VCaP (cell line): ENCODE data around the gene NAP1L5.

ENCODE experiments used
- H3K27ac ChIP-seq: fragments of 450-650 bp; 2 replicates; pipeline ENCODE4 v1.5.1; 2017
- TF ChIP-seq, protein P1 (sequence below): fragments of 450-650 bp; conservative IDR thresholded peaks from 2 replicates; pipeline ENCODE4 v1.5.1; 2017; ENCODE audit warnings: mild to moderate bottlenecking, moderate library complexity

Gene NAP1L5, protein sequence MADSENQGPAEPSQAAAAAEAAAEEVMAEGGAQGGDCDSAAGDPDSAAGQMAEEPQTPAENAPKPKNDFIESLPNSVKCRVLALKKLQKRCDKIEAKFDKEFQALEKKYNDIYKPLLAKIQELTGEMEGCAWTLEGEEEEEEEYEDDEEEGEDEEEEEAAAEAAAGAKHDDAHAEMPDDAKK

GRCh38 chr4:88697588-88698329 lies at the start of gene NAP1L5:
Gene NAP1L5 (minus strand): TSS chr4:88697829. CDS start chr4:88697754, 75 bp downstream.
- H3K27ac ChIP-seq, result peak within 1 kb of the TSS; percentile 39; the same call in 1 of the 2 replicates

DNA sequence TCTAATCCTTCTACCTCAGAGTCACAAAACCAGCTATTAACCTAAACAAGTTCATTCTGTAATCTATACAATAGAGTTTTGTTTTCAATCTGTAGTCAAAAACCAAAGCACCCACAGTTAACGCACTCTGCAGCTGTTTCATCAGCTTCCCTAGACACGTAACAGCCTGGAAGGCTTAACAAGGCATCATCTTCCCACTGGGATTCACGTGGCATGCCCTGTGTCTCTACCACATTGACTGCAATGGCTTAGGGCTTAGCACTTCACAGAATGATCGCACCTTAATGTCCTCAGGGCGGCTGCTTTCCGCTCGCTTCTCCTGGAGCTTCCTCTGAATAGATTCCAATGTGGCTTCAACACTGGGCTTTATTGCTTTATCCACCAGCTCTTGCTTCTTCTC lies 49.7 kb upstream of the NAP1L5 start:
- no peak overlapping the region for H3K27ac ChIP-seq
- TF ChIP-seq, protein P1, sequence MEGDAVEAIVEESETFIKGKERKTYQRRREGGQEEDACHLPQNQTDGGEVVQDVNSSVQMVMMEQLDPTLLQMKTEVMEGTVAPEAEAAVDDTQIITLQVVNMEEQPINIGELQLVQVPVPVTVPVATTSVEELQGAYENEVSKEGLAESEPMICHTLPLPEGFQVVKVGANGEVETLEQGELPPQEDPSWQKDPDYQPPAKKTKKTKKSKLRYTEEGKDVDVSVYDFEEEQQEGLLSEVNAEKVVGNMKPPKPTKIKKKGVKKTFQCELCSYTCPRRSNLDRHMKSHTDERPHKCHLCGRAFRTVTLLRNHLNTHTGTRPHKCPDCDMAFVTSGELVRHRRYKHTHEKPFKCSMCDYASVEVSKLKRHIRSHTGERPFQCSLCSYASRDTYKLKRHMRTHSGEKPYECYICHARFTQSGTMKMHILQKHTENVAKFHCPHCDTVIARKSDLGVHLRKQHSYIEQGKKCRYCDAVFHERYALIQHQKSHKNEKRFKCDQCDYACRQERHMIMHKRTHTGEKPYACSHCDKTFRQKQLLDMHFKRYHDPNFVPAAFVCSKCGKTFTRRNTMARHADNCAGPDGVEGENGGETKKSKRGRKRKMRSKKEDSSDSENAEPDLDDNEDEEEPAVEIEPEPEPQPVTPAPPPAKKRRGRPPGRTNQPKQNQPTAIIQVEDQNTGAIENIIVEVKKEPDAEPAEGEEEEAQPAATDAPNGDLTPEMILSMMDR, result no peak

More at GRCh38 chr4:88697588-88698329, at the start of gene NAP1L5:
- TF ChIP-seq, protein P1, result no peak

GRCh38 chr4:88746206-88746605 lies 48.6 kb upstream of the NAP1L5 start:
- TF ChIP-seq, protein P1, result no peak
- H3K27ac ChIP-seq, result no peak overlapping the region

DNA sequence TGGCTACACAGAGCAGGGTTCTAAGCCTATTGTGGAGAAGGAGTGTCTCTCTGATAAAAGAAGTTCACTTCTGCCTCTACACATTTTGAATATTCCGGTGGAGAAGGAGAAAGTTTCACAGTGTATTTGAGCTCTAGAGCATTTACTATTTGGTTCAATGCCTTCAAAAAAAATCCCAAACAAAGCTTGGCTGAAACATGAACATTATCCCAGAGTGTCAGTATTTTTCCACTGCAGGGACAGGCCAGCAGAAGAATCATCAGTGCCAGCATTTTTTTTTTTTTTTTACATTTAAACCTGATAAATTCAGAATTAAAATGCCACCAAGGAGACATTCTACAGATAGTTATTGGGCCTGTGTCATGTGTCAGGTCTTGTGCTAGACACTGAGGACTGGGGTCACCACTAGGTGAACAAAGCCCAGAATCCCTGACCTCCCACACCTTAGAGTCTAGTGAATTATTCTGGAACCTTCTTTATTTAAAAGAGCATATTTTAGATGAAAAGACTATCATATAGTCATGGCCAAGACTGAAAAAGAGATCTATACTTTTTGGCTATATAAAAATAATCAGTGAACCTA lies 48.0 kb upstream of the NAP1L5 start:
- H3K27ac ChIP-seq, result no peak overlapping the region
- TF ChIP-seq, protein P1, result no peak

DNA sequence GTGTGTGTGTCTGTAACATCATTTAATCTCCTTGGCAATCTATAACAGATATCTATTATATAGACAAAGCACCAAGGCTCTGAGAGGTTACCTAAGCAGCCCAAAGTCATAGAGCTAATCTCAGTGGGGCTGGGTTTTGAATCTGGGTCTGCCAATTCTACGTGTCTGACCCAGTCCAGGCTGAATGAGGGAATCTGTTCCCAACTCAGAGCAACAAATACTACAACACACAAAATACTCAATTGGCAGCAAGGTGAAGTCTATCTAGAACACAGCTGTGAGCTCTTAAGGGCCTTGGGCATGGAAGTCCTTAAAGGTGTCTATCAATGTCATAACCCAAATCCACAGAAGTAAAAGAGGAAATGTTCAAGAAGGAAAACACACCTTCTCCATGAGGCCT lies 47.5 kb upstream of the NAP1L5 start:
- no peak overlapping the region for H3K27ac ChIP-seq
- TF ChIP-seq, protein P1, result no peak

GRCh38 chr4:88744609-88745008 lies 47.0 kb upstream of the NAP1L5 start:
- TF ChIP-seq, protein P1, result no peak
- H3K27ac ChIP-seq, result no peak overlapping the region

- H3K27ac ChIP-seq, result no peak overlapping the region
- TF ChIP-seq, protein P1, result no peak
These were observed 46.1 kb upstream of the NAP1L5 start for GRCh38 chr4:88743696-88744095.
